ENCODE measurements around the gene ACKR3.

ACKR3 gene

GRCh38 chr2:236601316-236602202, 31.9 kb downstream of the ACKR3 start:
- TF ChIP-seq CTCF (IDR thresholded peaks at IDR 0.05; ENCODE audit: borderline replicate concordance, insufficient read depth, low read depth, low read length), result no peak
- no peak overlapping the region for H3K4me3 ChIP-seq (ENCODE audit: low read depth, low read length)

GRCh38 chr2:236602678-236603077, 33.1 kb downstream of the ACKR3 start:
- no peak for TF ChIP-seq CTCF (IDR thresholded peaks at IDR 0.05; ENCODE audit: borderline replicate concordance, insufficient read depth, low read depth, low read length)
- no peak overlapping the region for H3K4me3 ChIP-seq (ENCODE audit: low read depth, low read length)

GRCh38 chr2:236603361-236604015, 33.9 kb downstream of the ACKR3 start:
- no peak for TF ChIP-seq CTCF (IDR thresholded peaks at IDR 0.05; ENCODE audit: borderline replicate concordance, insufficient read depth, low read depth, low read length)
- H3K4me3 ChIP-seq (ENCODE audit: low read depth, low read length), result no peak overlapping the region

- no peak overlapping the region for H3K4me3 ChIP-seq (ENCODE audit: low read depth, low read length)
- TF ChIP-seq CTCF (IDR thresholded peaks at IDR 0.05; ENCODE audit: borderline replicate concordance, insufficient read depth, low read depth, low read length), result no peak
Measured at GRCh38 chr2:236604575-236605344, 35.1 kb downstream of the ACKR3 start.

- H3K4me3 ChIP-seq (ENCODE audit: low read depth, low read length), result no peak overlapping the region
- TF ChIP-seq CTCF (IDR thresholded peaks at IDR 0.05; ENCODE audit: borderline replicate concordance, insufficient read depth, low read depth, low read length), result no peak
Measured at GRCh38 chr2:236605345-236605734, 35.7 kb downstream of the ACKR3 start.

GRCh38 chr2:236606023-236606422, 36.4 kb downstream of the ACKR3 start:
- no peak for TF ChIP-seq CTCF (IDR thresholded peaks at IDR 0.05; ENCODE audit: borderline replicate concordance, insufficient read depth, low read depth, low read length)
- H3K4me3 ChIP-seq (ENCODE audit: low read depth, low read length), result no peak overlapping the region
